Fibroblast of lung (primary cell): ENCODE measurements around the gene RSPH3. TPM values are rescaled to one million over a fixed set of nuclear protein-coding genes. Genes with fewer than 3 reads are reported as not detected.

Experiments
- DNase-seq, 2 donors: peaks; one replicate each; pipeline versions ENCODE4 v3.0.0 to v3.0.0-alpha.2; 2010; ENCODE audit warnings: low read depth in 2 of 2
- H2AFZ ChIP-seq: 2 replicates; pipeline ENCODE4 v1.5.1; 2012; ENCODE audit warnings: low read length, control low read depth, inconsistent platforms
- H3K27ac ChIP-seq: 2 replicates; pipeline ENCODE4 v1.5.1; 2011; ENCODE audit warnings: low read length, control low read depth; ENCODE audit not compliant: insufficient read depth
- H3K27me3 ChIP-seq: 2 replicates; pipeline ENCODE4 v1.5.1; 2011; ENCODE audit warnings: mild to moderate bottlenecking, low read length; ENCODE audit not compliant: control insufficient read depth, insufficient read depth
- H3K36me3 ChIP-seq: 2 replicates; pipeline ENCODE4 v1.5.1; 2011; ENCODE audit warnings: low read length; ENCODE audit not compliant: control insufficient read depth, insufficient read depth
- H3K4me1 ChIP-seq: 2 replicates; pipeline ENCODE4 v1.5.1; 2011; ENCODE audit warnings: low read length; ENCODE audit not compliant: control insufficient read depth, insufficient read depth; ENCODE audit errors: extremely low read depth
- H3K4me2 ChIP-seq: 2 replicates; pipeline ENCODE4 v1.5.1; 2011; ENCODE audit warnings: low read length, control low read depth; ENCODE audit not compliant: insufficient read depth; ENCODE audit errors: extremely low read depth
- H3K4me3 ChIP-seq, 4 experiments: fragments of 200-600 bp in 1 of 4; sonication (generic) in 1 of 4; replicated peaks in 1 of 4; 2 replicates each; pipeline ENCODE4 v1.5.1; 2011 to 2016; ENCODE audit warnings: low read length in 4 of 4, low read depth in 3 of 4, mild to moderate bottlenecking in 3 of 4, control low read depth in 2 of 4, inconsistent platforms in 1 of 4, mixed read lengths in 1 of 4; ENCODE audit not compliant: insufficient read depth in 1 of 4; ENCODE audit errors: control extremely low read depth in 1 of 4
- H3K79me2 ChIP-seq: 2 replicates; pipeline ENCODE4 v1.5.1; 2012; ENCODE audit warnings: mild to moderate bottlenecking, low read length, inconsistent platforms; ENCODE audit not compliant: control insufficient read depth, insufficient read depth
- H3K9ac ChIP-seq: 2 replicates; pipeline ENCODE4 v1.5.1; 2011; ENCODE audit warnings: mild to moderate bottlenecking, low read length, control low read depth; ENCODE audit not compliant: insufficient read depth
- H3K9me3 ChIP-seq: 2 replicates; pipeline ENCODE4 v1.5.1; 2012; ENCODE audit warnings: low read depth, low read length; ENCODE audit not compliant: control insufficient read depth, insufficient read depth
- H4K20me1 ChIP-seq: 2 replicates; pipeline ENCODE4 v1.5.1; 2011; ENCODE audit warnings: low read length; ENCODE audit not compliant: control insufficient read depth, insufficient read depth; ENCODE audit errors: extremely low read depth
- CTCF ChIP-seq, 2 donors: IDR thresholded peaks in 1 of 2; conservative IDR thresholded peaks in 1 of 2; 1 replicate in 1 of 2; 2 replicates in 1 of 2; pipeline ENCODE4 v1.5.1; 2011 to 2012; ENCODE audit warnings: low read length in 2 of 2, control low read depth in 1 of 2, inconsistent platforms in 1 of 2, low read depth in 1 of 2, mild to moderate bottlenecking in 1 of 2
- EZH2 ChIP-seq: IDR thresholded peaks from 2 replicates; pipeline ENCODE4 v1.5.1; 2012; ENCODE audit warnings: low read length, control low read depth, mild to moderate bottlenecking; ENCODE audit errors: missing control alignments
- polyA plus RNA-seq, 2 donors: library from polyadenylated mRNA; depleted of rRNA in 1 of 2; stranded (reverse) in 1 of 2; unstranded in 1 of 2; fragments of >200 nt; gene quantifications; 2 replicates each; pipeline ENCODE4 v1.2.1, GENCODE V29; 2011 to 2012; ENCODE audit warnings: missing spikeins in 1 of 2
- total RNA-seq: library from RNA; depleted of rRNA; stranded (reverse); fragments of >200 nt; gene quantifications from 2 replicates; pipeline ENCODE4 v1.2.1, GENCODE V29; 2014

Gene RSPH3
- total and polyA plus RNA-seq, 2 donors (not counting 1 experiment from before 2014, with no cell fraction given): 2.3 to 5.9 TPM

GRCh38 chr6:159004592-159004991, 4.6 kb upstream of the RSPH3 start:
- Histone ChIP-seq H3K27me3 (no peaks in the 10 kb centered on the region), H3K9me3 (no peaks in the 10 kb centered on the region), H3K9ac (no peak overlapping the region), H3K27ac (no peak overlapping the region), H3K4me2 (no peak overlapping the region), H3K36me3 (no peaks in the 10 kb centered on the region), H3K79me2 (no peaks in the 10 kb centered on the region), H3K4me1 (no peaks in the 10 kb centered on the region), H2AFZ (no peak overlapping the region), H3K4me3 (no peak overlapping the region), H4K20me1 (no peaks in the 10 kb centered on the region)
- DNase-seq: no peak
- no peak for TF ChIP-seq CTCF (conservative IDR thresholded peaks at IDR 0.05 in 1 of 2, IDR thresholded peaks at IDR 0.05 in 1 of 2; ENCODE audit: low read depth in 1 of 2, low read length in 2 of 2)
- TF ChIP-seq EZH2: no peak

DNA sequence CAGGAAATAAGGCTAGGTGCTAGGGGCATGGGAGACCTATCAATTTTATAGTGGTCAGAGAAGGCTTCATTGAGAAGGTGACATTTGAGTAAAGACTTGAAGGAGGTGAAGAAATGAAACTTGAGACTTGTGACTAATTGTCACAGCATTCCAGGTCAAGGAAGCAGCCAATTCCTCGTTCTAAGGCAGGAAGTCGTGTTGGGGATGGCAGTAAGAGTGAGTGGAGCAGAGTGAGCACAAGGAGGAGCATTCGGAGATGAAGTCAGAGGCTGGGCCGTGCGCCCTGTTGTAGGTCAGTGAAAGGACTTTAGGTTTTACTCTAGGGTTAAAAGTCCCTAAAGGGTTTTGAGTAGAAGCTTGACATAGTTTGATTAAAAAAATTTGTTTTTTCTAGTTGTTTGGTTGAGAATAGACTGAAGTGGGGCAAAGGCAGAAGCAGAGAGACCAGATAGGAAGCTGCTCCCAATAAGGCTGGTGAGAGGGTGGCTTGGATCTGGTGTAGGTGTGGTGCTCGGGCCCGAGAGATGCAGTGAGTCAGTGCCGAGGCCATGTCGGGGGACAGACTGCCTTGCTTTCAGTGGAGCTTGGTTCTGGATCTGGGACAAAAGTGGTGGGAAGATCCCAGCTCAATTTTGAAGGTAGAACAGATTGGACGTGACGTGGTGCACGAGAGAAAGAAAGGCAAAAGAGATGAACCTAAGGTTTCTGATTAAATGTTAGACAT, 2.6 kb upstream of the RSPH3 start:
- Histone ChIP-seq H3K4me2 (no peak overlapping the region), H3K27ac (no peak overlapping the region)

More for the DNA sequence above, 2.6 kb upstream of the RSPH3 start:
- Histone ChIP-seq H3K36me3 (no peaks in the 10 kb centered on the region), H3K27me3 (no peaks in the 10 kb centered on the region), H3K4me1 (peaks cover 2% of the 10 kb centered on the region), H3K4me3 (no peak overlapping the region), H3K9ac (no peak overlapping the region), H4K20me1 (no peaks in the 10 kb centered on the region), H3K9me3 (no peaks in the 10 kb centered on the region), H2AFZ (no peak overlapping the region), H3K79me2 (no peaks in the 10 kb centered on the region)
- no peak for TF ChIP-seq EZH2
- TF ChIP-seq CTCF (conservative IDR thresholded peaks at IDR 0.05 in 1 of 2, IDR thresholded peaks at IDR 0.05 in 1 of 2; ENCODE audit: low read depth in 1 of 2, low read length in 2 of 2): no peak
- peak; percentile 17 to 77 for DNase-seq
